HG02678 (cell line): ENCODE data around the gene ZBTB16.

Experiments
- ATAC-seq: cut with Tn5 transposase; IDR thresholded peaks from one replicate; pipeline ENCODE4 v1.9.1; 2021; ENCODE audit warnings: mild to moderate bottlenecking, moderate library complexity; ENCODE audit not compliant: unreplicated experiment

ZBTB16 gene

DNA sequence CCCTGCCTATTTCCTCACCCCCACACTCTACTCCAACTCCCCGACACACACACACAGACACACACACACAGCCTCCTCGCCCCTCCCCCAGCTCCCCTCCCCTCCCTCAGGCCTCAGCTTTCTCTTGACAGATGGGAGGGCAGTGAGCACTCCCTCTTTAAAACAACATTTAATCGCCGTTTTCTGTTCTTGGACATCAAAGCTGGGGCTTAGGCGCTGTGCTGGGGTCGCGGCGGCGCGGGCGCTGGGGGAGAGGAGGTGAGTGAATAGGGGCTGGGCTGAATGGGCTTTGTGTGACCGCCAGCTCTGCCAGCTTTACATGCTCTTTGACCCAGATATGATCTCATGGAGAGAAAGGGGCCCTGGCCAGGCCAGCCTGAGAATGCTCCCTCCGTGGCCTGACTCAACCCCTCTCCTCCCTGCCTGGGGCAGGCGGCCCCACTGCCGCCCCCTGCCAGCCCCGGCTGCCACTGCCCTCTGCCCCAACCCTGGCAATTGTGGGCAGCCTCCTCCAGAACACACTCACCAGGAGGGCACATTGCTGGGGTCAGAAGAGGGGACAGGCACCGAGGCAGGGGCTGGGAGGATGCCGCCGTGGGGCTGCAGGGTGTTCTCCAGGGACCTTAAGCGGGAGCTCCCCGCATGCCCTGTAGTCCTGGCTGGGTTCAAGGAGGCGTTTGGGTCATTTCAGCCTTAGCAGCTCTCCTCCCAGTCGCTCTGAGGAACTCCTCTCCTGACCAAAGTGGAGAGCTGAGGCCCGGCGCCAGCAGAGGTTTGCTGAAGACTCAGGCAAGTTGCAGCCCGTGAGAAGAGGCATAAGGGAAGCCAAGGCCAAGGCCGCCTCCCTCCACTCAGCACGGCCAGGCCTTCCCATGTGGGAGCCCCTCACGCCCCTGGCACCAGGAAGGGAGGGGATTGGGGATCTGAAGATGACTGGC is 198.4 kb downstream of the ZBTB16 start:
- no peak for ATAC-seq

DNA sequence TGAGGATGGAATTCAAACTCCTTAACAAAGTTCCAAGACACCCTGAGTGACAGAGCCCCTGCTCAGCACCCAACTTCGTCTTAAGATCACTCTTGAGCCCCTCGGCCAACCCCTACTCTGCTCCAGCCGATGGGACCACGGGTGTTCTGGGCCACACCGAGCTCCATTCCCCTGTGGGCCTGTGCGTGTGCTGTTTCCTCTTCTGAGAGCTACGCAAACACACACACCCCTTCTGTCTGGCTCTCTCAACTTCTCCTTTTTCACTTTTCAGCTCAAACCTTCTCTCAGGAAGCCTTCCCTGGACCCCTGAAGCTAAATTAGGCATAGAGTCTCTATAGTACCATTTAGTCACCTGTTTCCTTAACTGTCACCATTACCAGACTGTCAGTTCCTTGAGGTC is 199.2 kb downstream of the ZBTB16 start:
- ATAC-seq = no peak

DNA sequence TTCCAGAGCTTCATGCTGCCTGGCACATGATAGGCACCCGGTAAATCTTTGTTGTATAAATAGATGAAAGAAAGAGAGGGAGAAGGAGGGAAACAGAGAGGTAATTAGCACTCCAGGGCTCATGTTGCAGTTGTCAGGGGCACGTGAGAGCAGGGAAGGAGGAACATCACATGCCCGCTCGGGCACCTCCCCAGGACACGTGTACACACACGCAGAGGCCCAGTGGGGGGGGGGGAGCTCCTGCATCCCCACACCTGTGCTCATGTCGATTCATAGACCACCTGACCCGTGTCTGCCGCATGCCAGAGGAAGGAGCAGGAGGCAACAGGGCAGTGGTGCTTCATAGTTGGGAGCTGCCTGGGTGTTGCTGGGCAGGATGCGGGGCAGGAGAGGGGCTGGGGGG is 199.6 kb downstream of the ZBTB16 start:
- ATAC-seq = no peak

DNA sequence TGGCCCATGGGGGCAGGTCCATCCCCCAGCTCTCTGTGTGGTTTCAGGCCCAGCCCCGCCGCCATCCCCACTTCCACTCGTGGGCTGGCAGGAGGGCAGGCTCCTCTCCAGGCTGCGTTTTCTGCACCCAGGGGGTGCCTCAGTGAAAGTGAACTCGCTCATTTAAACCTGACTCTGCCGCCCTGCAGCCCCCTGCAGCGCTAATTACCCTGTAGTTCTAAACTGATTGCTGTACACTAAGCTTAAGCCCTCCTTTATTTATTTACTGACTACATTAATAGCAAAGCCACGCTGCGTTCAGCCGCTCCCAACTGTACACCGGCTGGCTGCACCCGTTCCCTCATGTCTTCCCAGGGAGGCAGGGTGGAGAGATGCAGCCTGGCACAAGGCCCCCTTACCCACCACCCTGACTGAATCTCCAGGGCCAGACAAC is 200.1 kb downstream of the ZBTB16 start:
- ATAC-seq = no peak

DNA sequence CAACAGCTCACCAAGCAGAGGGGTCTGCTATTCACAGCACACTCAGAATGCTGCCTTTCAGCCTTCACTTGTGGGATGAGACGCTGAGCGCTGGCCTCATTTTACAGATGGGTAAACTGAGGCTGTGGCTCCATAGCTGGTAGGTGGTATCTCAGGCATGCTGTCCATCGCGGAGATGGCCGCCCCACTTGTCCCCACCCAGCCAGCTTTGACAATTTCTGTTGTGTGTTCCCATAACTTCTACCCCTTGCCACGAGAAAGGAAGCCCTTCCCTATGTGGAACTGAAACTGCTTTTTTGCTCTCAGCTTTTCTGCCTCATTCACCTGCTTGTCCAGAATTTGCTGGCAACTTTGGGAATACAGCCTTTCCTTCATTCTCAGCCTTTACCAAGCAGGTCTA is 200.6 kb downstream of the ZBTB16 start:
- no peak for ATAC-seq

DNA sequence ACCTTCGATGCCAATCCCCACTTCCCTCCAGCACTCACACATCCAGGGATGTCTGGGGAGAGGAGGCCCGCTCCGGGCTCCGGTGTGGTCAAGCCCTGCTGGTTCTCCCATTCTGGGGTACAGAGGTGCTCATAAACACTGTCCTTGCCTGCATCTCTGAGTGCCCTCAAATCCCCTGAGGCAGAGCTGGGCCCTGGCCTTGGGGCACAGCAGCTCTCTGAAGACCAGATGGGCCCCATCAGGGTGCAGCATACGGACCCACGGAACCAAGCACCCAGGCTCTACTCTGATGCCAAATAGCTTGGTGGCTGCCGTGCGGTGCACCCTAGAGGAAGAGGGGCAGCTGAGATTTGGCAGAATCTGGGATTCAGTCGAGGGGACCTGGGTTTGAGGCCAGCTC is 201.0 kb downstream of the ZBTB16 start:
- no peak for ATAC-seq

DNA sequence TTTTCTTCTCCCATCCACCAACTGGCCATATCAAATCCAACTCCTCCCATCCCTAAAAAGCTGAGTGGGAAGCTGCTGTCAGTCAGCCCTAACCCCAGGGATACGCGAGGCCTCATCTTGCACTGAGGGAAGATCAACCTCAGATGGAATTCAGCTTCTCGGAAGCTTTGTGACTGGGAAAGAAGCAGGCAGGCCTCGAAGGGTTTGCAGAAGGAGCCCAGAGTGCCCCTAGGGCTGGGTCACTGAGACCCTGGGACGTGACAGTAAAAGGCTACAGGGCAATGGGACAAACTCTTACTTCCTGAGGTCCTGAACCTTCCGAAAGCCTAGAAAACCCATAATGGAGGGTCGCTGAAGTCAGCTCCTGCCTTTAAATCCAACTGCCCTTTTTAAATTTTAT is 202.3 kb downstream of the ZBTB16 start:
- no peak for ATAC-seq

DNA sequence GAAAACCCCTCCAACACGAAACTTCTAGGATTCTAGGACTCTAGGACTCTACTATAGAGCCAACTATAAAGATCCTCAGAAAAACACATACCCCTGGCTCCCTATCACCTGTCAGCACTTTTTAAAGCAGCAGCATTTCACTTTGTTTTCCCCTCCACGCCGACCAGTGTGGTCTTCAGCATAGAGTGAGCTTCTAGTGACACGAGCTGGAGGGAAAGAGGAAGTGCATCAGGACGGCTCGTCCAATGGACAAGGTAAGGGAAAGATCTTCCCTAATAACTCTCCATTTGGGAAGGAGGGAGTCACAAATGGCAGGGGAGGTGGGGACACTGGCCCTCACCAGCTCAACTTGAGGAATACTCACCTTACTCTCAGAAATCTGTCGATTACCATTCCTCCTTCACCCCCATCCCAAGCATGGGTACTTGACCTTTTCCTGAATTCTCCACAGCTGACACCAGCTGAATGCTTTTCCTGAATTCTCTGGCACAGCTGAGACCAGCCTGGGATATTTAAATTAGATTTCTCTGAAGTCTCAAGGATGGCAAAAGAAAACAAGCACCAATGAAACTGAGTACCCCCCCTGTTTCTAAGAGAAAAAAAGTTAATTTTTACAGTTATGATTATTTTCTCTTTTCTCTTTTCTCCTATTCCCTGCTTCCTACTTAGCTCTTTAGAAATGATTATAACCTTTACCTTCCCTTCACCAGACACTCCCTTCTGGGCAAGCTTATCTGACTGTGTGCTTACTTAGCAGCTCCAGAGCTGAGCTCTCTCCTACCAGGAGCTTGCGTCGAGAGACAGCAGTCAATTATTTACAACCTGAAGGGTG is 203.4 kb downstream of the ZBTB16 start:
- no peak for ATAC-seq

DNA sequence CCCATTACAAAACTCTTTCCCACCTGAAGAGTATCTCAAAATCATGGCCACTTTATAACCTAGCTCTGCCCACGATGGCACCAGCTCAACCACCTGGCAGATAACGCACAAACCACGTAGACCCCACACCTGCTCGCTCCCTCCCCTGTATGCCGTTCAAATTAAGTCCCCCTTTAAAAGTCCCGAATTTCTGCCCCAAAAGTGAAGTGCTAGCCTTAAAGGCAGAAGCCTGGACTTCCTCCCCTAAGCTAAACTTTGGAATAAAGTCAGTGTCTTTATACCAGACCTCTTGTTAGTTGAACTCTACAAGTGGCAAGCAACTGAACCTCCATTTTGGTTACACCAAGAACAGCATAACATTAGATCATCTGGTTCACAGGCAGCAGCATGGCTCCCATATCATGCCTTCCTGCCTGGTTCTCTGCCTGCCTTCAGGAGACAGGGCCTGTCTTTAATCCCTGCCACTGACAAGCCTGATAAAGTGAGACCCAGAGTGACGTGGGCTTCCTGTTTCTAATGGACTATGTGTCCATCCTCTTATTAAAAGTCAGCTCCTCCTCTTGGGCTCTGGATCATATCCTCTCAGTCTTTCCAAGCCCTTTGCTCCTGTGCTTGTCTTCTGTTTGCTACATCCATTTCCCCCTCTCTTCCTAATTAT is 204.1 kb downstream of the ZBTB16 start:
- no peak for ATAC-seq

DNA sequence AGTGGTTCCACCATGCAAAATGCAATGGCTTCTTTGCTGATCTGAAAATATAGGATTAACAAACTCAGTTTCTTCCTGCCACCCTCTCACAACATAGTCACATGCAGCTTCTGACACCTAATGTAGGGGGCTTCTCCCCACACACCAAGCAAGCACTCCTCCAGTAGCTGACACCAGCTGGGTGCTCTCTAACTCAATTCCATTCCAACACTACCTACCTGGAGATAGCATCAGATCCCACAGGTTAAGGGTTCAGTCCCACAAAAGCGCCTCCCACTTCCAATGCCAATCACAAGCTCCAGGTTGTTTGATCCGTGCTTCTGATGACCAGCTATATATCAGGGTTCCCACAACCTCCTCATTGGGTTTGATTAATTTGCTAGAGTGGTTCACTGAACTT is 204.9 kb downstream of the ZBTB16 start:
- ATAC-seq = no peak

DNA sequence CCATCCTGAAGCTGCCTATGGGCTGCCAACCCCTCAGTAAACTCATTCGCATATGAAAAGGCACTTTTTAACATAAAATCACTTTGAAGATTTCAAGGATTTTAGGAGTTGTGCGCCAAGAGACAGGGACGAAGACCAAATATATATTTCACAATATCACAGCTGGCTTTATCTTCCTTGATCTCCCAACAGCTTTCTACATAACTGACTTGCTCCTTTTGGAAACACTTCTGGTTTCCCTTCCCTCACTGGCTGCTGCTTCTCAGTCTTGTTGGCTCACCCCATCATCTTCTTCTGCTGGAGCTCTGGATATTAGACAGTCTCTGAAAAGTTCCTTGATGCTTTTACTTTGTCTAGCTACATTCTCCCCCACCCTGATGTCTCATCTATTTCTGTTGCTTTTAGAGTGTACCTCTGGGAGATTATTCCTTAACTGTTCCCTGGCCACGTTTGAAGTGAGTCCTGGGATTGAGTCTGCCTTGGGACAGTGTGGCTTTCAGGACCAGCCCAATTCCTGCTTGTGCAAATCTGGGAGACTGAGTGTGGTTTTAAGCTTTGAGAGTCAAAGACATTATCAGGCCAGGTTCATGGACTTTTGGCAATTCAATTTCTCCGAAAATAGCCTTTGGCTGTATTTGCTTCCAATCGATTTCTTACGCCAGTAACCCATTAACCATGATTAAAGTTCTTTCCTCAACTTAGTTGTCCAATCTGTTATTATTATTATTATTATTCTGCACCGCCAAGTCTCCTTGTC is 205.8 kb downstream of the ZBTB16 start:
- ATAC-seq = no peak

DNA sequence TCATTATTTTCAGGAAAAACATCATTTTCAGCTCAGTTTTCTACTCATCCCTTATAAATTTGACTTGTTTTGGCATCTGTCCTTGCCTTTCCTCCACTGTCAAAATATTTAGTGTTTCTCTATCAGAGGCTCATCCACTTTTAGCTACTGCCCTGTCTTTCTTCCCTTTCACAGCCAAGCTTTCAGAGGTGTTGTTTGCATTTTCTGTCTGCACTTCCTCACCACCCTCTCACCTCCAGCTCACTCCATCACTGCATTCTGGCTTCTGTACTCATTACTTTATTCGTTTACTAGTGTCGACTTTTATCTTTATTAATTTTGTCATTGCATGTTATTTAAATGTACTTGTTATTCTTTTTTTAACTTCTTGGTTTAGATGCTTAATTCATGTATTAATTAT is 210.0 kb downstream of the ZBTB16 start:
- ATAC-seq = no peak

DNA sequence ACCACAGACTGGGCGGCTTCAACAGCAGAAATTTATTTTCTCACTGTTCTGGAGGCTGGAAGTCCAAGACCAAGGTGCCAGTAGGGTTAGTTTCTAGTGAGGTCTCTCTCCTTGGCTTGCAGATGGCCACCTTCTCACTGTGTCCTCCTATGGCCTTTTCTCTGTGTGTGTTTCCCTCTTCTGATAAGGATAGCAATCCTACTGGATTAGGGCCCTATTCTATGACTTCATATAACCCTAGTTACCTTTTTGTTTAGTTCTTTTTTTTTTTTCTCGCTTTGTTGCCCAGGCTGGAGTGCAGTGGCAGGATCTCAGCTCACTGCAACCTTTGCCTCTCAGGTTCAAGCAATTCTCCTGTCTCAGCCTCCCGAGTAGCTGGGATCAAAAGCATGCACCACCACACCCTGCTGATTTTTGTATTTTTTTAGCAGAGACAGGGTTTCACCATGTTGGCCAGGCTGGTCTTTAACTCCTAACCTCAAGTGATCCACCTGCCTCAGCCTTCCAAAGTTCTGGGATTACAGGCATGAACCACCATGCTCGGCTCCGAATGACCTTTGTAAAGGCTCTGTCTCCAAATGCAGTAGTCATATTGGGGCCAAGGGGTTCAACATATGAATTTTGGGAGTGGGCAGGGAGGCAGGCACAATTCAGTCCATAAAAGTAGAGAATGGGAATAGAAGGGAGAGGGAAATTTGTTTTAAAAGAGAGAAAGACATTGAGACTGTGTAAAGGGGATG is 211.2 kb downstream of the ZBTB16 start:
- no peak for ATAC-seq

DNA sequence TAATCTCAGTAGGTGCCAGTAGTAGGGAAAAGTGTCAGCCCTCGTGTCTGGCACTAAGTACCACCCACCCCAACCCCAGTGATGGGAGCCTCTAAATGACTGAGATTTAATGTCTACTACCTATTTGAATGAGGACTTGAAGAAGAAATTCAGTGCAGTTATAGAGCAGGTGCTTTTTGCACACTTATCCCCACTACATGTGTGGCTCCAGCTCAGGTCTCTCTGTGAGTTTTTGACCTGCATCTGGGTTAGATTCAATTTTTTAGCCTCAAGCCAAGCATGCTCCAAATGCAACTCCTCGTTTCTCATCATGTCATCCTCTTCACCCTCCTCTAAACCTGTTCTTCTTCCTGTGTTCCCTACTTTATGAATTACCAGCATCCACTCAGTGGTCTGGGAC is 211.8 kb downstream of the ZBTB16 start:
- ATAC-seq = no peak

DNA sequence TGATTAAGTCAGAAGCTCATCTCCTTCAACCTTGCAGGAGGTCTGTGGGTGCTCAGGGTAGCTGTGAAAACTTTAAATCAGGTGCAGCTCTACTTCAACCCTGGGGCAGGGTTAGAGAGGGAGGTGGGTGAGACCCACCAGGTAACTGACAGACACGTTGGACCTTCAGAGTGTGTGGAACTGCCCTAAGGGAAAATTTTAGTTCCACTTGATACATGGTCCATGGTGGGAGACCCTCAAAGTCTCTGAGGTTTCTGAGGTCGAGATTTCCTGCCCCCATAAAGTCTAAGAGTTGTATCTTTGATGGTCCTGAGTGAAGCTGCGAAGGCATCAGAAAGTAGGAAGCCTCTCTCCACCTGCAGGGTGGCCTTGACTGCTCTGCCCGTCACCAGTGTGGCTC is 212.8 kb downstream of the ZBTB16 start:
- no peak for ATAC-seq

DNA sequence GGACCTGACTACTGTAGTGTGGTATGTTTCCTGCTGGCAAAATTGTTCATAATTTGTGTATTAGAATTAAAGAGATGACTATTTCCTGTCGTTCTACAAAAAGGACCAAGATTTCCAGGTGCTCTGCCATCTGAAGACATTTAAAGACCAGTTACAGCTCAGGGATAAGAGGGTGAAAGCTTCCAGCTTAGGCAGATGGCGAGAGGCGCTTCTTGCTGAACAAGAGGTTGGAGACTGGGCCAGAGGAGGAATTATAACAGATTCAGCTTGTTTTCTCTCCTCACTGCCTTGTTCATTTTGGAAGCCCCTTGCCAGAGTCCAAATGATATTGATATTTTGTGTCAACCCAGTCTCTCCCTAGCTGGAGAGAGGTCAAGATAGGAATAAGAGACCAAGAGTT is 213.6 kb downstream of the ZBTB16 start:
- no peak for ATAC-seq

DNA sequence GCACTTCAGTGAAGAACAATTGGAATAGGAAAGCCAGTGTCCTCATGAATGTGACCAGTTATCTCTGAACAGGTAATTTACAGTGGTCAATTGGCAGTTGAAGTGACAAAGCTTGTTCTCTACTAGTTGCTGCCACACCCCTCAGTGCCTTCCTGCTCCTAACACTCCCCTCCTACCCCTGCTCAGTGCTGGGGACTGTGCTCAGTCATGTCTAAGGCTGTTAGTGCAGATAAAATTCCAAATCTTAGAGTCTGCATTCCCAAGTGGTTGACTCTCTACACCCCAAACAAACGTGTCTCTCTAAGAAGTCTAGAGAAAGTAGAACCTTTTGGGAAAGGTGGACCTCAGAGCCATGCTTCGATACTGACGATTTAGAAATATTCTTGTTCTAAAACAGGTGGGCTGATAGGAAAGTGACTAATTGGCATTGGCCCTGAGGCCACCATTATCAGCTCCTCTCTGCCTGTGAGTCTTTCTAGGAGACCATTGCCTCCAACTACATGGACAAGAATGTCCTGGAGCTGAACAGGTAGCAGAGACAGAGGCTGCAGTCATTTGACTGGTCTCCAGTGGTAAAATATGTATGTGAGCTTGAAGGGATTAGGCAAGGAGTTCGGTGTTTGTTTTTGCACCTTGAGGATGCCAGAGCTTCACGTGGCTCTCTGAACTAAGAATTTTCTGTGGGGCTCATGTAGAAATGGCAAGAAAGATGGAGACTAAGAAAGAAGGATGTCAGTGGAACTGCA is 214.6 kb downstream of the ZBTB16 start:
- no peak for ATAC-seq

DNA sequence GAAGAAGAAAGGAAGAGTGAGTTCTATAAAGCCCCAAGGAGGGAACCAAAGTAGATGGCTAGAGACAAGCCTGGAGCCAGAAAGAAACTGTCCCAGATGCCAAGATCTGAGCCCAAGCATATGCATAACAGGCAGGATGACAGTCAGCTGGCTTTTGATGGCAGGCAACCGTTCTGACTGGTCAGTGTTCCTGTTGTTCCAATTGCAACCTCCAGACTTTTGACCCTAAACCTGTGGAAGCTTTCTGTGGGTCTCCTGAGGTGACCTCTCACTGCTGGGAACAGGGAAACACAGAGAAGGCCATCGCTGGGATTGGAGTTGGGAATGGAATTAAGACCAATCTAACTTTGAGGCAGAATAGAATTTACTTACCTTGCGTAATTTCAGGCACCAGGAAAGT is 215.1 kb downstream of the ZBTB16 start:
- ATAC-seq = no peak

DNA sequence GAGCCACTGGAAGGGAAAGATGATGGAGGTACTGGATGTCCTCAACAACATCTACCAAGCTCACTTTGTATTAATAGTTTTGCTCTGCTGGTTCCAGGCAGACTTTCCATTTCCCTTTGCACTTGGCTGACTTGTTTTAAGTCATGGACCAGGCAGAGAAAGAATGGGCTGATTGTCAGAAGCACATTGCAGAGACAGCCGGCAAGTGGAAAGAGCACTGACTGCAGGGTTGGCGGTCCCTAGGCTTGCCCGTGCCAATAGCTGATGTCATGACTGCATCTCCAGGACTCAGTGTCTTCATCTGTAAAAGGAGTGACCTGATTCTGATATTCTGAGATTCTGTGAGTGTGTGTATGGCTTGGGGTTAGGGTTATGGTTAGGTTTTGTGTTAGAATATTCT is 215.8 kb downstream of the ZBTB16 start:
- ATAC-seq = no peak
